GM21367 (cell line): Measurements from ENCODE around the gene RAE1.
"Not testable (repeated sequence)": the region's sequence is repeated elsewhere in the genome, so short reads cannot be mapped to it uniquely, and the experiment has no call there.

Source experiments
- ATAC-seq: cut with Tn5 transposase; IDR thresholded peaks from one replicate; pipeline ENCODE4 v1.9.1; 2021; ENCODE audit not compliant: unreplicated experiment

RAE1 gene

GRCh38 chr20:57326667-57327455 lies 24.2 kb upstream of the RAE1 start:
- no peak for ATAC-seq

GRCh38 chr20:57327820-57328219 lies 23.2 kb upstream of the RAE1 start:
- ATAC-seq, result no peak

GRCh38 chr20:57329608-57330221 lies 21.3 kb upstream of the RAE1 start, which contains the start of gene SPO11:
Gene SPO11 (plus strand): TSS chr20:57329803. CDS start chr20:57329868, 65 bp downstream.
- ATAC-seq, result no peak

DNA sequence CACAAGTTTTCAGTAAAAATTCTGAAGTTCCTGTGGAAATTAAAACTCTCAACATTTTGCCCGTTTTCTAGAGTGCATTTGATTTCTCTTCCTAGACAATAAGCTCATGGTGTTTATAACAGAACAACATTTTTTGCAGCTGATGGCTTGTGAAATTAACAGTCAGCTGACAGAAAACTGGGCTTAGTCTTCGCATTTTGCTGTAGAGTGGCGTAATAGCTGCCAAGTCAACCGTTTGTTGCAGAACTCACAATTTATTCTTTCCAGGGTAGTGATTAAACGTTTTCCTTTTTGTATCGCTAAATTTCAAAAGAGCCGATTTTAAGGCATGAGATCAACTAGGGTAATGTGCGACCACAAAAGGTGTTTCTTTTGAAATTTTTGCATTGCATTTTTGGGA lies 20.1 kb upstream of the RAE1 start:
- ATAC-seq, result no peak

DNA sequence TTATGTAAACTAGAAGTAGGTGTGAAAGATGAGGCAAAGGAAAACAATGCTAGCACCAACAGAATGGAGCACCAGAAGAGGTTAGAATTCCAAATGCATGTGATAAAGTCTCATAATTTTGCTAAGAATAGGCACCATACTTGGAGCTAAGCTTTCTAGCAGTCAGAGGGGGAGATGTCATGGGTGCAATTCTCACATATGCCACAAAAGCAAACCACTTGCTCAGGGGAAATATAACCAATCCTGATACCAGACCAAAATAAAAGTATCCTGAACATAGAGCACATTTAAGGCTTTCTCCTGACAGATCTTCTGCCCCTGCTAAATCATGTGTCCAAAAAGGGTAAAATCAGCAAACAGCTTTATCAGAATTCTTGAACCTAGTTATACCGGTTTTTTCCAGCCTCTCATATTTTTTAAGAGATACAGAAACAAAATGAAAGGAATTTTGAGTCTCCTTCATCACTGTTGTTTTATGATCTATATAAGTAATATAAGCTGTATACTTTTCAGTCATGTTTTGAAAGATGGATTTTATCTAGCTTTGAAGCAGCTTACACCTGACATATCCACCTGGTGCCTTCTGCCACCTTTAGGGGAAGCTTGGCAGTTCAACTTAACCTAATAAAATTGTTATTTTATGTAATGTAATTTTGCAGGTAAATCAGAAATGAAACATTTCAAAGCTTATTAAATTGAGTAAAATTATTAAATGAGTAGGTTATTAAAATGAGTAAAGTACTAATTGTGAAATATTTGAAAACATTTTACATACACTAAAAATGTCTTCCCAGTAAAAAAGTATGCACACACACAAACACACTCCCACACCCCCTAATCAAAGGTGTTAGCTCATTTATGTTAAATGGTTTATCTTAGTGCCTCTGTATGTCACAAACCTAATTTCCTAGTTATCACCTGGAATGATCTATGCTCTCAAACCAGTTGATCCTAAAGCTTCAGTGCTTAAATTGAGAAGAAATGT lies 18.7 kb upstream of the RAE1 start:
- ATAC-seq, result no peak

DNA sequence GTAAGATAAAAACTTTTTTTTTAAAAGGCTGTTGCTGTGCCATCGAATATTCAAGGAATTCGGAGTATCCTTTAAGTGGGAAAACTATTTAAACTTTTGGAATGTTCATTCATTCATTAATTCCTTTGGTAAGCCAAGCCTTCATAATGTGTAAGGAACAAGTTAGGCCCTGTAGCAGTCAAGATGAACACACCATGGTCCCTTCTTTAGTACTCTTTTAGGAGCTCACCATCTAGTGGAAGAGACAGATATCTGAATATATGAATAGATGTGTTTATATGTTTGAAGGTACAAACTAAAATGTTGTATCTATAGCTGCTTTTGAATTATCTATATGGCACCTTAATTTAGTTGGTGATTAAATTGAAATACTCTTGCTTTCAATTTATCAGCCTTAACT lies 15.7 kb upstream of the RAE1 start:
- no peak for ATAC-seq

DNA sequence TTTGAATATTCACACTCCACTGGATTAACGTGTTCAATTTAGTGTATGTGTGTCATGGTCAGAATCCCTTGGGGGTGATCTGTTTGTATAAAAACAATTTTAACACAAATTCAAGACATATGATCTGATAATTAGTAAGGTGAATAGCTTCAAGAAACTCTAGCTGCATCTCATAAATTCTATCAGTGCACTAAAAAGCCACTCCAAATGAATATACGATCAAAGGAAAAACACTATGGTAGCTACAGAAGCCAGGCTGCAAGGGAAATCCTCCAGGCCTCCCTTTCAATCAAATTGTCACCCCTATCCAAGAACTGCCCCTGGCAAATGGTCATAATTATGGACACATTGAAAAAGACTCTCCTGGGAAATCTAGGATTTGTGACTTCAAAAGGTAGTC lies 9.4 kb upstream of the RAE1 start:
- ATAC-seq, result no peak

GRCh38 chr20:57342829-57343228 lies 8.2 kb upstream of the RAE1 start:
- no peak for ATAC-seq

DNA sequence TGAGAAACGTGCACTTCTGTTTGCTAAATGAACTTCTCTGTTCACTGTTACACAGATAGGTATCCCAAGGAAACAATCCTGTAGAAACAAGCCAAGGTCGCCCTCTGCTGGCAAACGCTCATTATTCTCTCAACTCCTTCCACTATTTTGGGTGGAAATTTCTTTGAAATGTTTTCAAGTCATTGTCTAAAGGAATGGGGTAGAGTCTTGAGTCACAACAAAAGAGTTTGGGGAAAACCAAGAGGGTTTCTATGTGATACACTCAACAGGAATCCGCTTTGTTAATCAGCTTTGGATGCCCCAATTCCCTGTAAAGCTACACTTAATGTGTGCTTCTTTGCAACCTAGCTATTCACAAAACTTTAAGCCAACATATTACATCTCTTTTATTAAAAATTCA lies 4.6 kb upstream of the RAE1 start:
- ATAC-seq, result no peak

DNA sequence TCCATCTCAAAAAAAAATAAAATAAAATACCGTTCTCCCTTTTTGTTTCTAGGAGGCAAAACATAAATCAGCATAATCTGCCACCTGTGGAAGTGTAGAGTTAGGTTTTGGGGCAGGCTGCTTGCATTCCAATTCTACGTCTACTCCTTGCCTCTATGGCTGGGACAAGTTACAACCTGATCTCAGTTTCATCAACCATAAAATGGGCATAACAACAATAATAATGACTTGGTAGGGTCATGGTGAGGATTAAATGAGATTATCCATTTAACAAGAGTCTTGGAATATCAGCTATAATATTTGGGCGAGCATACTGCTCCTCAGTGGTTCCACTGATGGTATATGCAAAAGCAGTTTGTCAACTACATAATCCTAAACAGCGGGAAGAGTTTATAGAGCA lies 3.7 kb upstream of the RAE1 start:
- no peak for ATAC-seq

DNA sequence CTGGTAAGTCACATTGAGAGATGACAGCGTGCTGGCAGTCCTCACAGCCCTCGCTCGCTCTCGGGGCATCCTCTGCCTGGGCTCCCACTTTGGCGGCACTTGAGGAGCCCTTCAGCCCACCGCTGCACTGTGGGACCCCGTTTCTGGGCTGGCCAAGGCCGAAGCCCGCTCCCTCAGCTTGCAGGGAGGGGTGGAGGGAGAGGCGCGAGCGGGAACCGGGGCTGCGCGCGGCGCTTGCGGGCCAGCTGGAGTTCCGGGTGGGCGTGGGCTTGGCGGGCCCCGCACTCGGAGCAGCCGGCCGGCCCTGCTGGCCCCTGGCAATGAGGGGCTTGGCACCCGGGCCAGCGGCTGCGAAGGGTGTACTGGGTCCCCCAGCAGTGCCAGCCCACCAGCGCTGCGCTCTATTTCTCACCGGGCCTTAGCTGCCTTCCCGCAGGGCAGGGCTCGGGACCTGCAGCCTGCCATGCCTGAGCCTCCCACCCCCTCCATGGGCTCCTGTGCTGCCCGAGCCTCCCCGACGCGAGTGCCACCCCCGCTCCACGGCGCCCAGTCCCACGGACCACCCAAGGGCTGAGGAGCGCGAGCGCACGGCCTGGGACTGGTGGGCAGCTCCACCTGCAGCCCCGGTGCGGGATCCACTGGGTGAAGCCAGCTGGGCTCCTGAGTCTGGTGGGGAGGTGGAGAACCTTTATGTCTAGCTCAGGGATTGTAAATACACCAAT lies 2.7 kb upstream of the RAE1 start:
- ATAC-seq, result not testable (repeated sequence)

DNA sequence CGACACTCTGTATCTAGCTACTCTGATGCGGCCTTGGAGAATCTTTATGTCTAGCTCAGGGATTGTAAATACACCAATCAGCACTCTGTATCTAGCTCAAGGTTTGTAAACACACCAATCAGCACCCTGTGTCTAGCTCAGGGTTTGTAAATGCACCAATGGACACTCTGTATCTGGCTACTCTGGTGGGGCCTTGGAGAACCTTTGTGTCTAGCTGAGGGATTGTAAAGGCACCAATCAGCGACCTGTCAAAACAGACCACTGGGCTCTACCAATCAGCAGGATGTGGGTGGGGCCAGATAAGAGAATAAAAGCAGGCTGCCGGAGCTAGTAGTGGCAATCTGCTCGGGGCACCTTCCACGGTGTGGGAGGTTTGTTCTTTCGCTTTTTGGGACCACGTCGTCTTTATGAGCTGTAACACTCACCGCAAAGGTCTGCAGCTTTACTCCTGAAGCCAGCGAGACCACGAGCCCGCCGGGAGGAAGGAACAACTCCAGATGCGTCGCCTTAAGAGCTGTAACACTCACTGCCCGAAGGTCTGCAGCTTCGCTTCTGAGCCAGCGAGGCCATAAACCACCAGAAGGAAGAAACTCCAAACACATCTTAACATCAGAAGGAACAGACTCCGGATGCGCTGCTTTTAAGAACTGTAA lies 2.0 kb upstream of the RAE1 start:
- not testable (repeated sequence) for ATAC-seq

GRCh38 chr20:57350081-57350710 lies 859 bp upstream of the RAE1 start:
- no peak for ATAC-seq

DNA sequence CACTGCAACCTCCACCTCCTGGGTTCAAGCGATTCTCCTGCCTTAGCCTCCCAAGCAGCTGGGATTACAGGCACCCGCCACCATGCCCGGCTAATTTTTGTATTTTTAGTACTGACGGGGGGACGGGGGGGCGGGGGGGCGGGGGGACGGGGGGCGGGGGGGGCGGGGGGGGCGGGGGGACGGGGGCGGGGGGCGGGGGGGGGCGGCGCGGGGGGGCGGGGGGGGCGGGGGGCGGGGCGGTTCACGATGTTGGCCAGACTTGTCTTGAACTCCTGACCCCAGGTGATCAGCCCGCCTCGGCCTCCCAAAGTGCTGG lies 371 bp upstream of the RAE1 start:
- ATAC-seq, result not testable (repeated sequence)

DNA sequence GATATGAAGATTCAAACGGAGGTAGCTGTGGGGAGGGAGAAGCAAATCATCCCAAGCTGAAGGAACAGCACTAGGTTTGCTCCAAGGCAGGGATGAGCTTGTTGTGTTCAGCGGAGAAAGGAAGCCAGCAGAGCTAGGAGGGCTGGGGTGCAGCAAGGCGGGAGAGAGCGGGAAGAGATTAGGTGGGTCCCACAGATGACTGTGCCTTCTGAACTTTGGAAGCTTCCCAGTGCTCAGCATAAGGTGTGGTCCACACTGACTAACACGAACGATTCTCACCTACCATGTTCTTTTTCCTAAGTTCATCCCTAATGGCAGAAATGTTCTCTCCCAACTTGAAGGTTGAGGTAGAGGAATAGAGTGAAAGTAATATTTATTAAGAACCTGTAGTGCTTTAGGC lies 1.2 kb downstream of the RAE1 start:
- ATAC-seq, result no peak

GRCh38 chr20:57353351-57353750 lies 2.3 kb downstream of the RAE1 start:
- no peak for ATAC-seq

DNA sequence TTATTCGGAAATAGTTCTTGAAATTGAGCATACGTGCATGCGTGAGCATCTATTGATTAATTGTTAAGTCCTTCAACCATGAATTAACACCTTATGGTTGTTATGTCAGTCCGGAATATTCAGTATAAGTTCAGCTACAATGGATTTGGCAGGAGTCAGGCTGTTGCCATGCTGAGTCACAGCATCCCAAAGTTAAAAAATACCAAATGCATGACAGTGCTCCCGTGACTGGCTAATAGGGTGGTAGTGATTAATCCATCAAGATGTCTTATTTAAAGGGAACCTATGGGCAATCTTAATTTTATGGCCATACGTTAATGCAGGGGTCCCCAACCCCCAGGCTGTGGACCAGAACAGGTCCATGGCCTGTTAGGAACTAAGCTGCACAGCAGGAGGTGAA lies 10.5 kb downstream of the RAE1 start:
- no peak for ATAC-seq

DNA sequence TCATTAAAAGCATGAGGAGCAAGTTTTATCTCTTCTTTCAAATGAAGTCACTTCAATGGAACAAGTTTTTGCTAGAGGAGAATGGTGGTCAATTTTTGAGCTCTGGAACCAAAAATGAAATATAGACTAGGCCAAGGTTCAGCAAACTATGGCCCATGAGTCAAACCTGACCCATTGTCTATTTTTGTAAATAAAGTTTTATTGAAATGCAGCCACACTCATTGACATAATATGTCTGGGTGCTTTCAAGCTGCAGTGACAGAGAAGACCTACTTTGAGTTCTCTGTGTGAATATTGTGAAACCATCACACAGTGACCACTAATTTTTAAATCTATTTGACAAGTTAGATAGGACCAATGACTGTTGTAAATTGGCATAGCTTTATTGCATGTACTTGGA lies 13.4 kb downstream of the RAE1 start:
- ATAC-seq, result no peak

DNA sequence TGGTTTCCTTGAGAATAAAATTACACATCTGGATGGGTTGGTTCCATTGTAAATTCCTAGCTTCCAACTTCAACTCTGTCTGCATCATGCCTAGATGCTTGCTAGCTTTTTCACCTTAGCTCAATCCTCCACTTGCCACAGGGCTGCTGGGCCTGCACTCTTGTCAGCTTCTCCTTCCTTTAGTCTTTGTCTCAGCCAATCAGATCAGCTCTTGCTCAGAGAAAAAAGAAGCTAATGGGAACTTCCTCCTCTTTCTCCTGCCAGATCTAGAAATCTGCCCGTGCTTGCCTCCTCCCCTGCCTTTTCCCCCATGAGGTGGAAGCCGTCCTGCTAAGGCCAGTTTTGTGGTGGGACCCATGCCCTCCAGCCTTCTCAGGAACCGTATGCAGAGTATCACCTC lies 18.5 kb downstream of the RAE1 start:
- ATAC-seq, result no peak

DNA sequence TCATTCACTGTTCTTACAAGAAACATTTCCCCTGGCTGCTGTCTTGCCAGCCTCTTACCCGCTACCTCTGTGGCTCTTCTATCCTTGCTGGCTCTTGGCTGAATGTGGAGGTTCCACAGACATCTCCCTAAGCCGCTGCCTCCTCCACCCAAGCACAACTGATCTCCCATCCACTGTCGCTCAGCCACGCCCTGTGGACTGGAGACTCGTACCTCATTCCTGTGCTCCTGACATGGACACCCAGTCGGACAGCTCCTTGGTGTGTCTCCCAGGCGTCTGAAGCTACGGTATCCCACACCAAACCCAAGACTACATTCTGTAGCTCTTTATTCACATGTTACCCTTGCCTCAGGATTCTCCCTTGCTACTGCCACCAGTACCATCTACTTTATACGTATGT lies 19.3 kb downstream of the RAE1 start:
- no peak for ATAC-seq
